PC-9 (cell line): ENCODE results near the gene C19orf38. TPM values are rescaled to one million over a fixed set of nuclear protein-coding genes. Genes with fewer than 3 reads are reported as not detected.
A peak's percentile ranks its signal among the peaks of the same experiment; 100 is the strongest.
"Not testable (repeated sequence)": the region's sequence is repeated elsewhere in the genome, so short reads cannot be mapped to it uniquely, and the experiment has no call there.

Experiments used
- BruUV-seq: library from RNA; stranded (reverse); fragments of 400-500 nt; replicated peaks from 2 replicates; lab custom pipeline; 2021; lab: Mats Ljungman, UMichigan
- CTCF ChIA-PET: fragments of 300-600 bp; sonication (Branson Sonifier 250); formaldehyde crosslinking; loops from one replicate; lab custom pipeline; 2022; ENCODE audit warnings: antibody characterized with exemption; lab: Charles Lee
- POLR2A ChIA-PET: fragments of 300-600 bp; sonication (Branson Sonifier 250); formaldehyde crosslinking; loops from one replicate; lab custom pipeline; 2022; ENCODE audit warnings: antibody characterized with exemption; ENCODE audit not compliant: unreplicated experiment; lab: Charles Lee
- DNase-seq, 2 experiments: peaks; one replicate each; pipeline versions ENCODE4 v3.0.0 to v3.0.0-alpha.2; 2015 to 2022; ENCODE audit warnings: mixed read lengths in 1 of 2
- H2AFZ ChIP-seq: fragments of 200-600 bp; sonication (generic); 2 replicates; pipeline ENCODE4 v1.8.1; 2017; ENCODE audit warnings: antibody characterized with exemption
- H3F3A ChIP-seq: fragments of 200-600 bp; sonication (generic); 2 replicates; pipeline ENCODE4 v1.8.1; 2017; ENCODE audit warnings: antibody characterized with exemption, mild to moderate bottlenecking, low read depth; ENCODE audit not compliant: insufficient read depth
- H3K27ac ChIP-seq: fragments of 200-600 bp; sonication (generic); 2 replicates; pipeline ENCODE4 v1.6.1; 2016; ENCODE audit warnings: mixed run types
- H3K27me3 ChIP-seq: fragments of 200-600 bp; sonication (generic); 2 replicates; pipeline ENCODE4 v1.6.1; 2016; ENCODE audit warnings: low read depth, mixed run types; ENCODE audit not compliant: insufficient read depth
- H3K36me3 ChIP-seq: fragments of 200-600 bp; sonication (generic); 2 replicates; pipeline ENCODE4 v1.6.1; 2016; ENCODE audit warnings: low read depth, mixed run types
- H3K4me1 ChIP-seq: fragments of 200-600 bp; sonication (generic); replicated peaks from 2 replicates; pipeline ENCODE4 v1.6.1; 2016; ENCODE audit warnings: mixed run types; ENCODE audit not compliant: insufficient read depth
- H3K4me2 ChIP-seq: fragments of 200-600 bp; sonication (generic); 2 replicates; pipeline ENCODE4 v1.6.1; 2017; ENCODE audit warnings: mixed run types
- H3K4me3 ChIP-seq: fragments of 200-600 bp; sonication (generic); 2 replicates; pipeline ENCODE4 v1.6.1; 2016; ENCODE audit warnings: mixed run types
- H3K79me2 ChIP-seq: fragments of 200-600 bp; sonication (generic); 2 replicates; pipeline ENCODE4 v1.6.1; 2017; ENCODE audit warnings: low read depth, mixed run types
- H3K9me2 ChIP-seq: fragments of 200-600 bp; sonication (generic); 2 replicates; pipeline ENCODE4 v1.8.1; 2017; ENCODE audit warnings: mild to moderate bottlenecking; ENCODE audit not compliant: insufficient read depth
- H3K9me3 ChIP-seq: fragments of 200-600 bp; sonication (generic); 2 replicates; pipeline ENCODE4 v1.8.1; 2016; ENCODE audit warnings: low read depth; ENCODE audit not compliant: insufficient read depth
- H4K20me1 ChIP-seq: fragments of 200-600 bp; sonication (generic); 2 replicates; pipeline ENCODE4 v1.8.1; 2017; ENCODE audit not compliant: insufficient read depth
- CTCF ChIP-seq: fragments of 200-600 bp; sonication (generic); conservative IDR thresholded peaks from 2 replicates; pipeline ENCODE4 v1.6.1; 2017; ENCODE audit warnings: mixed run types, antibody characterized with exemption, mild to moderate bottlenecking, moderate library complexity
- EZH2 ChIP-seq: fragments of 200-600 bp; sonication (generic); IDR thresholded peaks from 2 replicates; pipeline ENCODE4 v1.8.0; 2017; ENCODE audit warnings: antibody characterized with exemption, low read depth
- intact Hi-C: fragments of 100-400 bp; cut with micrococcal nuclease; formaldehyde crosslinking; loops from one replicate; pipeline ENCODE4 v1.10.0; 2022; ENCODE audit not compliant: unreplicated experiment
- total RNA-seq: library from RNA; stranded (reverse); gene quantifications from 2 replicates; pipeline ENCODE4 v1.2.3, GENCODE V29; 2021

Gene C19orf38
- total RNA-seq, 1 experiment from 2014 or later = 0.59 TPM

GRCh38 chr19:10868872-10869547 lies 20.8 kb downstream of the C19orf38 start:
- intact Hi-C loops = no loop called here
- TF ChIP-seq CTCF (no peak), EZH2 (no peak)
- no peaks in the 10 kb centered on the region for H3K36me3 ChIP-seq

DNA sequence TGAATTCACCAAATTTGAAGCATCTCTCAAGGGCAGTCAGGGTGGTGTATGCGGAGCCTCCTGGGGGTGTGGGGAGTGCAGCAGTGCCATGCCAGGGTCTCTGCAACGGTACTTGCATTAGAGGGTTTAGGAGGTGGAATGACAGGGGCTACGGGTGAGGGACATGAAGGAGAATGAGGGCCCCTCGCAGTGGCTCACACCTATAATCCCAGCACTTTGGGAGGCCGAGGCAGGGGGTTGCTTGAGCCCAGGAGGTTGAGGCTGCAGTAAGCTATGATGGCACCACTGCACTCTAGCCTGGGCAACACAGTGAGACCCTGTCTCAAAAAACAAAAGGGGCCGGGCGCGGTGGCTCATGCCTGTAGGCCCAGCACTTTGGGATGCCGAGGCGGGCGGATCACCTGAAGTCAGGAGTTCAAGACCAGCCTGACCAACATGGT lies 21.7 kb downstream of the C19orf38 start:
- H3K36me3 ChIP-seq, H3K9me2 ChIP-seq, DNase-seq, H3K27me3 ChIP-seq, H2AFZ ChIP-seq, H3K9me3 ChIP-seq, H4K20me1 ChIP-seq, BruUV-seq, H3K27ac ChIP-seq: not testable (repeated sequence)
- ChIA-PET CTCF (interaction anchor here (0.6 kb wide), 1 partner anchor 278 kb away, joined by 4 read pairs; no protein-coding TSS in a partner anchor), POLR2A (interaction anchor here (1.4 kb wide), 1 partner anchor 34 kb away, joined by 24 read pairs; the partner anchor contains the start of gene TMED1)
- intact Hi-C loops = loop anchor here (2.0 to 5.0 kb wide), 3 partner anchors 29 to 267 kb away; no protein-coding TSS in a partner anchor
- Histone ChIP-seq H3K4me3 (peak overlapping the region; percentile 63; the same call in 1 of the 2 replicates), H3F3A (peaks cover 18% of the 10 kb centered on the region), H3K4me2 (peak overlapping the region; percentile 91), H3K79me2 (peaks cover 30% of the 10 kb centered on the region), H3K4me1 (peaks cover 17% of the 10 kb centered on the region)

More at GRCh38 chr19:10868872-10869547, 20.8 kb downstream of the C19orf38 start:
- no peaks in the 10 kb centered on the region for H4K20me1 ChIP-seq
- POLR2A ChIA-PET = interaction anchor here (0.6 kb wide), 1 partner anchor 30 kb away, joined by 27 read pairs; no protein-coding TSS in a partner anchor
- H3F3A ChIP-seq = peaks cover 19% of the 10 kb centered on the region
- H3K9me2 ChIP-seq = no peaks in the 10 kb centered on the region
- no peak overlapping the region for H2AFZ ChIP-seq
- H3K27ac ChIP-seq = no peak overlapping the region
- H3K79me2 ChIP-seq = peaks cover 22% of the 10 kb centered on the region
- H3K27me3 ChIP-seq = no peaks in the 10 kb centered on the region
- H3K4me2 ChIP-seq = no peak overlapping the region
- peaks cover 14% of the 10 kb centered on the region for H3K4me1 ChIP-seq
- H3K9me3 ChIP-seq = no peaks in the 10 kb centered on the region
- no peak for DNase-seq
- no peak overlapping the region for H3K4me3 ChIP-seq
- BruUV-seq = no TSS peak
- CTCF ChIA-PET = interaction anchor here (0.6 to 0.9 kb wide), 2 partner anchors 33 to 279 kb away, joined by 3 to 4 read pairs; partner anchors contain the start of gene TMED1

GRCh38 chr19:10870501-10870954 lies 22.3 kb downstream of the C19orf38 start:
- TF ChIP-seq CTCF (no peak), EZH2 (no peak)
- POLR2A ChIA-PET = interaction anchor here (0.6 to 1.4 kb wide), 2 partner anchors 34 to 59 kb away, joined by 4 to 24 read pairs; partner anchors contain the start of gene TMED1

More at GRCh38 chr19:10870501-10870954, 22.3 kb downstream of the C19orf38 start:
- Histone ChIP-seq H3K9me2 (no peaks in the 10 kb centered on the region), H3K79me2 (peaks cover 37% of the 10 kb centered on the region), H3K4me1 (peaks cover 17% of the 10 kb centered on the region), H3F3A (peaks cover 18% of the 10 kb centered on the region), H3K4me2 (peak overlapping the region; percentile 91), H3K9me3 (no peaks in the 10 kb centered on the region), H3K4me3 (peak overlapping the region; percentile 63), H3K36me3 (no peaks in the 10 kb centered on the region), H3K27me3 (no peaks in the 10 kb centered on the region), H3K27ac (0 out of 2 replicates have a peak overlapping the region, but pooled peaks have one; percentile 9), H4K20me1 (no peaks in the 10 kb centered on the region), H2AFZ (peak overlapping the region; percentile 96)
- no peak for DNase-seq
- intact Hi-C loops = loop anchor here (2.0 to 5.0 kb wide), 3 partner anchors 28 to 267 kb away; no protein-coding TSS in a partner anchor
- BruUV-seq = no TSS peak
- CTCF ChIA-PET = interaction anchor here (0.6 to 0.9 kb wide), 5 partner anchors 28 to 224 kb away, joined by 3 to 9 read pairs (median 7); partner anchors contain the start of gene TMED1
